ENCODE results near the gene ARHGEF25.

The ARHGEF25 gene

GRCh38 chr12:57580466-57580795 is 30.8 kb upstream of the ARHGEF25 start:
- no peak for TF ChIP-seq CTCF (IDR thresholded peaks at IDR 0.05; ENCODE audit: borderline replicate concordance, insufficient read depth, low read depth, low read length)
- H3K4me3 ChIP-seq (ENCODE audit: low read depth, low read length): no peak overlapping the region

GRCh38 chr12:57581802-57582201 is 29.4 kb upstream of the ARHGEF25 start:
- no peak overlapping the region for H3K4me3 ChIP-seq (ENCODE audit: low read depth, low read length)
- no peak for TF ChIP-seq CTCF (IDR thresholded peaks at IDR 0.05; ENCODE audit: borderline replicate concordance, insufficient read depth, low read depth, low read length)

- no peak overlapping the region for H3K4me3 ChIP-seq (ENCODE audit: low read depth, low read length)
- TF ChIP-seq CTCF (IDR thresholded peaks at IDR 0.05; ENCODE audit: borderline replicate concordance, insufficient read depth, low read depth, low read length): no peak
Observed at GRCh38 chr12:57582440-57582839, 28.8 kb upstream of the ARHGEF25 start.

DNA sequence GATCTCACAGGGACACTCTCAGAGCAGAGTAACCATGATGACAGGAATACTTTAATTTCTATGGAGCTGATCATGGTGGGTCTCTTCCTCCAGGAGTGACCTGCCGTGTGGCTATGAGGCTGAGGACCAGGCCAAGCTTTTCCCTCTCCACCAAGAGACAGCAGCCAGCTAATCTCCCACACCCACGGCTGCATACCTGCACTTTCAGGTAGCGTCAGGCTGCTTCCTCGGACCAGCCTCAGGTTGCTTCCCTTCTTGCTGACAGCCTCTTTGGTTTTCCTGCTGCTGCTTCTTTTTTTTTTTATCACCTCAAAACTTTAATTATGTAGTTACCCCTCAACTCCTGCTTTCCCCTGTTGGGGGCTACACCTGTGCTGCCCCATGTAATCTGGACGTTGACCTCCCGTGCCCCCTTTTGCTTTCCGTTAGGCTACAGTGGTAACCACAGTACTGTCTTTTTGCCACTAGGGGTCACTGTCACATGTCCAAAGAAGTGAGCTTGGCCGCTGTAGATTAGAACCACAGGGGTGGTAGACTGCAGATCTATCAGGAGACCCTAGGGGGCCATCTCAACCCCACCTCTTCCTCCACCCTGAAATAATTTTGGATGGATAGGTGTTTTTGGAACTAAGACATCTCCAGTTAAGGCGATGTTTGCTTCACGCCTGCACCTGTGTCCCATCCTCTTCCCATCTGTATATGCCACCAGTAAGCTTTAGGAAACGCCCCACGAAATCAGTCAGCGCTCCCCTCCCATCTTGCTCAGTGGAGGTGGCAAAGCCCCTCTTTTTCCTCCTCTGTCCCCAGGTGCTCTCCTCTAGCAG is 28.0 kb upstream of the ARHGEF25 start:
- peak; percentile 84 for TF ChIP-seq CTCF (IDR thresholded peaks at IDR 0.05; ENCODE audit: borderline replicate concordance, insufficient read depth, low read depth, low read length)
- no peak overlapping the region for H3K4me3 ChIP-seq (ENCODE audit: low read depth, low read length)

- H3K4me3 ChIP-seq (ENCODE audit: low read depth, low read length): no peak overlapping the region
- no peak for TF ChIP-seq CTCF (IDR thresholded peaks at IDR 0.05; ENCODE audit: borderline replicate concordance, insufficient read depth, low read depth, low read length)
Observed at GRCh38 chr12:57584050-57584449, 27.2 kb upstream of the ARHGEF25 start.

GRCh38 chr12:57584690-57585089 is 26.5 kb upstream of the ARHGEF25 start:
- no peak overlapping the region for H3K4me3 ChIP-seq (ENCODE audit: low read depth, low read length)
- TF ChIP-seq CTCF (IDR thresholded peaks at IDR 0.05; ENCODE audit: borderline replicate concordance, insufficient read depth, low read depth, low read length): no peak

- no peak overlapping the region for H3K4me3 ChIP-seq (ENCODE audit: low read depth, low read length)
- no peak for TF ChIP-seq CTCF (IDR thresholded peaks at IDR 0.05; ENCODE audit: borderline replicate concordance, insufficient read depth, low read depth, low read length)
Observed at GRCh38 chr12:57585156-57585555, 26.1 kb upstream of the ARHGEF25 start.

All from GM12875 (cell line).